MM.1S (cell line): ENCODE results near the gene SLC1A7.

ENCODE experiments used
- DNase-seq: peaks from one replicate; pipeline ENCODE4 v3.0.0-alpha.2; 2015
- H2AFZ ChIP-seq: fragments of 300-600 bp; sonication (generic); 2 replicates; pipeline ENCODE4 v1.6.0; 2016; ENCODE audit warnings: antibody characterized with exemption, low read length
- H3F3A ChIP-seq: fragments of 300-600 bp; sonication (generic); 2 replicates; pipeline ENCODE4 v1.6.1; 2016; ENCODE audit warnings: mild to moderate bottlenecking, antibody characterized with exemption, low read length, moderate library complexity, mixed read lengths; ENCODE audit not compliant: insufficient read depth
- H3K27ac ChIP-seq: fragments of 300-600 bp; sonication (generic); 2 replicates; pipeline ENCODE4 v1.5.1; 2016; ENCODE audit warnings: mild to moderate bottlenecking, low read length
- H3K27me3 ChIP-seq: fragments of 300-600 bp; sonication (generic); replicated peaks from 2 replicates; pipeline ENCODE4 v1.6.0; 2016; ENCODE audit warnings: low read length; ENCODE audit not compliant: insufficient read depth
- H3K36me3 ChIP-seq: fragments of 300-600 bp; sonication (generic); replicated peaks from 2 replicates; pipeline ENCODE4 v1.6.1; 2016; ENCODE audit warnings: mild to moderate bottlenecking, low read length, mixed read lengths; ENCODE audit not compliant: insufficient read depth
- H3K4me1 ChIP-seq: fragments of 300-600 bp; sonication (generic); 2 replicates; pipeline ENCODE4 v1.6.1; 2016; ENCODE audit warnings: low read length, mixed read lengths
- H3K4me2 ChIP-seq: fragments of 300-600 bp; sonication (generic); 2 replicates; pipeline ENCODE4 v1.6.0; 2016; ENCODE audit warnings: low read depth, low read length
- H3K4me3 ChIP-seq: fragments of 300-600 bp; sonication (generic); 2 replicates; pipeline ENCODE4 v1.5.1; 2016; ENCODE audit warnings: low read length, mixed read lengths
- H3K79me2 ChIP-seq: fragments of 300-600 bp; sonication (generic); 2 replicates; pipeline ENCODE4 v1.6.1; 2016; ENCODE audit warnings: mixed run types, low read length, mixed read lengths
- H3K9ac ChIP-seq: fragments of 300-600 bp; sonication (generic); 2 replicates; pipeline ENCODE4 v1.6.1; 2016; ENCODE audit warnings: low read length, mixed read lengths
- H3K9me2 ChIP-seq: fragments of 300-600 bp; sonication (generic); replicated peaks from 2 replicates; pipeline ENCODE4 v1.6.1; 2016; ENCODE audit warnings: mild to moderate bottlenecking, low read length, mixed read lengths; ENCODE audit not compliant: insufficient read depth
- H3K9me3 ChIP-seq: fragments of 300-600 bp; sonication (generic); replicated peaks from 2 replicates; pipeline ENCODE4 v1.6.1; 2016; ENCODE audit warnings: mild to moderate bottlenecking, low read length, mixed read lengths; ENCODE audit not compliant: insufficient read depth
- H4K20me1 ChIP-seq: fragments of 300-600 bp; sonication (generic); 2 replicates; pipeline ENCODE4 v1.6.1; 2016; ENCODE audit warnings: mild to moderate bottlenecking, low read length, moderate library complexity, mixed read lengths; ENCODE audit not compliant: insufficient read depth
- CTCF ChIP-seq: fragments of 300-600 bp; sonication (generic); IDR thresholded peaks from 2 replicates; pipeline ENCODE4 v1.5.1; 2016; ENCODE audit warnings: antibody characterized with exemption, low read length, mixed read lengths
- EZH2 ChIP-seq: fragments of 300-600 bp; sonication (generic); optimal IDR thresholded peaks from 2 replicates; pipeline ENCODE3; 2017; ENCODE audit warnings: low read depth, mild to moderate bottlenecking, antibody characterized with exemption, low read length, mixed read lengths
- EZH2phosphoT487 ChIP-seq: fragments of 300-600 bp; sonication (generic); IDR thresholded peaks from 2 replicates; pipeline ENCODE4 v1.6.1; 2018; ENCODE audit warnings: antibody characterized with exemption, low read length

SLC1A7 gene

GRCh38 chr1:53147174-53147573 lies 4.7 kb upstream of the SLC1A7 start:
- no peaks in the 10 kb centered on the region for H3K27me3 ChIP-seq
- no peak overlapping the region for H3K4me3 ChIP-seq
- no peaks in the 10 kb centered on the region for H4K20me1 ChIP-seq
- no peaks in the 10 kb centered on the region for H3K4me1 ChIP-seq
- H3K9me3 ChIP-seq: no peaks in the 10 kb centered on the region
- H3K36me3 ChIP-seq: no peaks in the 10 kb centered on the region
- no peak for TF ChIP-seq EZH2
- no peak for TF ChIP-seq CTCF
- no peak for TF ChIP-seq EZH2phosphoT487
- no peaks in the 10 kb centered on the region for H3K9me2 ChIP-seq
- no peaks in the 10 kb centered on the region for H3K79me2 ChIP-seq
- H3K4me2 ChIP-seq: no peak overlapping the region
- H2AFZ ChIP-seq: no peak overlapping the region
- no peaks in the 10 kb centered on the region for H3F3A ChIP-seq
- DNase-seq: no peak
- H3K9ac ChIP-seq: no peak overlapping the region
- no peak overlapping the region for H3K27ac ChIP-seq

- H3K9ac ChIP-seq: no peak overlapping the region
- no peaks in the 10 kb centered on the region for H4K20me1 ChIP-seq
- H3K9me2 ChIP-seq: no peaks in the 10 kb centered on the region
- no peaks in the 10 kb centered on the region for H3K9me3 ChIP-seq
- no peak overlapping the region for H3K27ac ChIP-seq
- no peak overlapping the region for H3K4me2 ChIP-seq
- no peaks in the 10 kb centered on the region for H3K79me2 ChIP-seq
- H3K27me3 ChIP-seq: no peaks in the 10 kb centered on the region
- H3K4me3 ChIP-seq: no peak overlapping the region
- H3K4me1 ChIP-seq: no peaks in the 10 kb centered on the region
- no peaks in the 10 kb centered on the region for H3F3A ChIP-seq
- no peak overlapping the region for H2AFZ ChIP-seq
- no peak for DNase-seq
- no peaks in the 10 kb centered on the region for H3K36me3 ChIP-seq
- TF ChIP-seq EZH2phosphoT487 (no peak), EZH2 (no peak), CTCF (no peak)
These were observed 3.7 kb upstream of the SLC1A7 start for GRCh38 chr1:53145942-53146708.

GRCh38 chr1:53145619-53145941 lies 3.1 kb upstream of the SLC1A7 start:
- Histone ChIP-seq H4K20me1 (no peaks in the 10 kb centered on the region), H3K9ac (no peak overlapping the region), H3K4me2 (no peak overlapping the region), H3K27me3 (no peaks in the 10 kb centered on the region), H3K9me3 (no peaks in the 10 kb centered on the region), H2AFZ (no peak overlapping the region), H3K9me2 (no peaks in the 10 kb centered on the region), H3F3A (no peaks in the 10 kb centered on the region), H3K4me1 (no peaks in the 10 kb centered on the region), H3K36me3 (no peaks in the 10 kb centered on the region), H3K4me3 (no peak overlapping the region), H3K27ac (no peak overlapping the region), H3K79me2 (no peaks in the 10 kb centered on the region)
- TF ChIP-seq EZH2: no peak
- no peak for TF ChIP-seq CTCF
- no peak for TF ChIP-seq EZH2phosphoT487
- DNase-seq: no peak
